DOHH2 (cell line): ENCODE results near the gene GPC6.

Source experiments
- H3F3A ChIP-seq: fragments of 200-600 bp; sonication (generic), shearing (Covaris generic); 2 replicates; pipeline ENCODE4 v1.6.0; 2016; ENCODE audit warnings: antibody characterized with exemption, mild to moderate bottlenecking; ENCODE audit not compliant: control insufficient read depth, insufficient read depth
- H3K27ac ChIP-seq: fragments of 200-600 bp; sonication (generic); 2 replicates; pipeline ENCODE4 v1.5.1; 2014; ENCODE audit warnings: low read depth, mild to moderate bottlenecking, low read length, moderate library complexity
- H3K27me3 ChIP-seq: fragments of 200-600 bp; sonication (generic); 2 replicates; pipeline ENCODE4 v1.6.1; 2014; ENCODE audit warnings: mild to moderate bottlenecking, low read length, mixed read lengths; ENCODE audit not compliant: control insufficient read depth
- H3K36me3 ChIP-seq: fragments of 200-600 bp; sonication (generic); 2 replicates; pipeline ENCODE4 v1.6.1; 2014; ENCODE audit warnings: mild to moderate bottlenecking, low read length, moderate library complexity, mixed read lengths; ENCODE audit not compliant: control insufficient read depth
- H3K4me1 ChIP-seq: fragments of 200-600 bp; sonication (generic); 2 replicates; pipeline ENCODE4 v1.6.1; 2014; ENCODE audit warnings: mild to moderate bottlenecking, low read length, mixed read lengths; ENCODE audit not compliant: control insufficient read depth
- H3K4me2 ChIP-seq: fragments of 200-600 bp; sonication (generic); 2 replicates; pipeline ENCODE4 v1.6.0; 2014; ENCODE audit warnings: mild to moderate bottlenecking, low read length, moderate library complexity
- H3K4me3 ChIP-seq: fragments of 200-600 bp; sonication (generic); 2 replicates; pipeline ENCODE4 v1.5.1; 2014; ENCODE audit warnings: mild to moderate bottlenecking, low read length, mixed read lengths
- H3K79me2 ChIP-seq: fragments of 200-600 bp; sonication (generic); 2 replicates; pipeline ENCODE4 v1.6.1; 2014; ENCODE audit warnings: mild to moderate bottlenecking, low read length, mixed read lengths; ENCODE audit not compliant: control insufficient read depth
- H3K9me2 ChIP-seq: fragments of 200-600 bp; sonication (generic); replicated peaks from 2 replicates; pipeline ENCODE4 v1.6.1; 2014; ENCODE audit warnings: mild to moderate bottlenecking, low read length, mixed read lengths; ENCODE audit not compliant: control insufficient read depth
- H3K9me3 ChIP-seq: fragments of 200-600 bp; sonication (generic); 2 replicates; pipeline ENCODE4 v1.6.1; 2014; ENCODE audit warnings: antibody characterized with exemption, low read length, mixed read lengths; ENCODE audit not compliant: control insufficient read depth, insufficient read depth
- H4K20me1 ChIP-seq: fragments of 200-600 bp; sonication (generic); 2 replicates; pipeline ENCODE4 v1.6.0; 2014; ENCODE audit warnings: low read depth, mild to moderate bottlenecking, antibody characterized with exemption, low read length, moderate library complexity; ENCODE audit not compliant: control insufficient read depth, insufficient read depth
- CTCF ChIP-seq: fragments of 200-600 bp; sonication (generic); IDR thresholded peaks from one replicate; pipeline ENCODE4 v1.5.1; 2014; ENCODE audit warnings: antibody characterized with exemption, mild to moderate bottlenecking, low read depth, low read length; ENCODE audit not compliant: poor library complexity, severe bottlenecking
- EZH2phosphoT487 ChIP-seq: fragments of 200-600 bp; sonication (generic); IDR thresholded peaks from 2 replicates; pipeline ENCODE4 v1.6.1; 2017; ENCODE audit warnings: borderline replicate concordance, mild to moderate bottlenecking, antibody characterized with exemption, low read length, moderate library complexity, mixed read lengths

The GPC6 gene

GRCh38 chr13:94351292-94351990 is 1124.8 kb downstream of the GPC6 start:
- no peaks in the 10 kb centered on the region for H3K9me3 ChIP-seq
- no peaks in the 10 kb centered on the region for H3K27me3 ChIP-seq
- no peaks in the 10 kb centered on the region for H4K20me1 ChIP-seq
- no peaks in the 10 kb centered on the region for H3K9me2 ChIP-seq
- no peaks in the 10 kb centered on the region for H3K36me3 ChIP-seq
- H3F3A ChIP-seq, result no peaks in the 10 kb centered on the region
- no peaks in the 10 kb centered on the region for H3K4me1 ChIP-seq
- no peak for TF ChIP-seq CTCF
- H3K4me3 ChIP-seq, result no peak overlapping the region
- H3K79me2 ChIP-seq, result no peaks in the 10 kb centered on the region
- no peak overlapping the region for H3K27ac ChIP-seq
- H3K4me2 ChIP-seq, result no peak overlapping the region

GRCh38 chr13:94352057-94352456 is 1125.5 kb downstream of the GPC6 start:
- no peaks in the 10 kb centered on the region for H3K27me3 ChIP-seq
- H4K20me1 ChIP-seq, result no peaks in the 10 kb centered on the region
- no peaks in the 10 kb centered on the region for H3F3A ChIP-seq
- no peaks in the 10 kb centered on the region for H3K79me2 ChIP-seq
- TF ChIP-seq EZH2phosphoT487 (no peak), CTCF (no peak)
- H3K36me3 ChIP-seq, result no peaks in the 10 kb centered on the region
- no peaks in the 10 kb centered on the region for H3K4me1 ChIP-seq
- H3K9me3 ChIP-seq, result no peaks in the 10 kb centered on the region
- H3K9me2 ChIP-seq, result no peaks in the 10 kb centered on the region
- no peak overlapping the region for H3K4me2 ChIP-seq
- H3K4me3 ChIP-seq, result no peak overlapping the region
- no peak overlapping the region for H3K27ac ChIP-seq

- no peaks in the 10 kb centered on the region for H3K9me2 ChIP-seq
- H3K79me2 ChIP-seq, result no peaks in the 10 kb centered on the region
- no peak overlapping the region for H3K4me2 ChIP-seq
- H3K27me3 ChIP-seq, result no peaks in the 10 kb centered on the region
- no peaks in the 10 kb centered on the region for H3K36me3 ChIP-seq
- no peak for TF ChIP-seq EZH2phosphoT487
- no peak for TF ChIP-seq CTCF
- H3K4me1 ChIP-seq, result no peaks in the 10 kb centered on the region
- no peak overlapping the region for H3K27ac ChIP-seq
- no peak overlapping the region for H3K4me3 ChIP-seq
- no peaks in the 10 kb centered on the region for H3F3A ChIP-seq
- no peaks in the 10 kb centered on the region for H4K20me1 ChIP-seq
- H3K9me3 ChIP-seq, result no peaks in the 10 kb centered on the region
Measured at GRCh38 chr13:94353167-94353710, 1126.6 kb downstream of the GPC6 start.
